Endodermal cell (in vitro differentiated cells): ENCODE measurements around the gene DGKH. TPM values are rescaled to one million over a fixed set of nuclear protein-coding genes. Genes with fewer than 3 reads are reported as not detected.

Source experiments
- DNase-seq: peaks from one replicate; pipeline ENCODE4 v3.0.0-alpha.2; 2017
- H3K27ac ChIP-seq: 2 replicates; pipeline ENCODE4 v1.5.1; 2013; ENCODE audit warnings: mild to moderate bottlenecking, low read depth, low read length, moderate library complexity
- H3K27me3 ChIP-seq: 2 replicates; pipeline ENCODE4 v1.6.1; 2013; ENCODE audit warnings: mild to moderate bottlenecking, low read length, moderate library complexity; ENCODE audit not compliant: insufficient read depth, control insufficient read depth, poor library complexity, severe bottlenecking
- H3K36me3 ChIP-seq: 2 replicates; pipeline ENCODE4 v1.7.0; 2013; ENCODE audit warnings: mild to moderate bottlenecking, low read length, moderate library complexity; ENCODE audit not compliant: control insufficient read depth, insufficient read depth
- H3K4me1 ChIP-seq: one replicate; pipeline ENCODE4 v1.7.0; 2013; ENCODE audit warnings: low read length; ENCODE audit not compliant: control insufficient read depth, insufficient read depth
- H3K4me3 ChIP-seq: 2 replicates; pipeline ENCODE4 v1.5.1; 2013; ENCODE audit warnings: mild to moderate bottlenecking, low read length, moderate library complexity
- H3K9ac ChIP-seq: 2 replicates; pipeline ENCODE4 v1.6.1; 2013; ENCODE audit warnings: mild to moderate bottlenecking, low read length, moderate library complexity; ENCODE audit not compliant: poor library complexity, severe bottlenecking; ENCODE audit errors: extremely low read depth
- H3K9me3 ChIP-seq: 2 replicates; pipeline ENCODE4 v1.6.1; 2013; ENCODE audit warnings: mild to moderate bottlenecking, low read length, moderate library complexity; ENCODE audit not compliant: control insufficient read depth
- H3K27ac Mint-ChIP-seq: 2 replicates; pipeline ENCODE4 v1.8.0; 2020; ENCODE audit warnings: mixed read lengths
- H3K27me3 Mint-ChIP-seq: 2 replicates; pipeline ENCODE4 v1.8.0; 2021; ENCODE audit warnings: mild to moderate bottlenecking, mixed read lengths; ENCODE audit not compliant: insufficient read depth
- H3K36me3 Mint-ChIP-seq: 2 replicates; pipeline ENCODE4 v1.8.0; 2020; ENCODE audit warnings: low read depth, mixed read lengths
- H3K4me1 Mint-ChIP-seq: 2 replicates; pipeline ENCODE4 v1.8.0; 2020; ENCODE audit warnings: mixed read lengths
- H3K4me3 Mint-ChIP-seq: 2 replicates; pipeline ENCODE4 v1.8.0; 2020; ENCODE audit warnings: mild to moderate bottlenecking, moderate library complexity, mixed read lengths
- H3K9me3 Mint-ChIP-seq: 2 replicates; pipeline ENCODE4 v1.8.0; 2020; ENCODE audit warnings: mild to moderate bottlenecking, mixed read lengths
- CTCF ChIP-seq: fragments of 200-600 bp; sonication (generic); conservative IDR thresholded peaks from 2 replicates; pipeline ENCODE4 v1.5.0; 2021; ENCODE audit warnings: antibody characterized with exemption, mild to moderate bottlenecking
- WGBS, 2 experiments: methylation state at CpG; one replicate each; pipeline versions ENCODE4 v1.1.5 to v1.1.7; 2013; ENCODE audit warnings: missing lambda C conversion rate in 2 of 2, mixed read lengths in 1 of 2; ENCODE audit not compliant: insufficient coverage in 1 of 2, insufficient read length in 1 of 2; 5-methylcytosine and 5-hydroxymethylcytosine counted together
- total RNA-seq, 2 donors: library from RNA; stranded (reverse); fragmentation: NEBNext Ultra II Directional in 1 of 2; extraction: Animal tissue kit (Norgen Biotek cat#: 25700) in 1 of 2; gene quantifications; 2 replicates in 1 of 2; 3 replicates in 1 of 2; pipeline ENCODE4 v1.2.1, GENCODE V29; 2021

The DGKH gene
- total RNA-seq, 2 donors from 2014 or later = 7.1 to 11.5 TPM

- Histone ChIP-seq H3K9ac (peak overlapping the region; percentile 4), H3K4me1 (no peaks in the 10 kb centered on the region), H3K27ac (no peak overlapping the region), H3K36me3 (no peaks in the 10 kb centered on the region), H3K4me3 (peak overlapping the region; percentile 85), H3K27me3 (peaks cover 29% of the 10 kb centered on the region), H3K9me3 (no peaks in the 10 kb centered on the region)
- Mint-ChIP-seq H3K4me3 (peak overlapping the region; percentile 63), H3K27me3 (peaks cover 61% of the 10 kb centered on the region), H3K9me3 (no peaks in the 10 kb centered on the region), H3K27ac (peak overlapping the region; percentile 13), H3K36me3 (no peaks in the 10 kb centered on the region), H3K4me1 (peaks cover 4% of the 10 kb centered on the region)
- TF ChIP-seq CTCF = no peak
- DNase-seq = peak; percentile 82
- 0 to 1% methylated on average over 26 to 50 of the region's 50 CpGs for WGBS, 2 experiments
Measured at GRCh38 chr13:42047561-42048341, 697 bp upstream of the DGKH start.

- Histone ChIP-seq H3K4me1 (no peaks in the 10 kb centered on the region), H3K27me3 (peaks cover 29% of the 10 kb centered on the region), H3K4me3 (peak overlapping the region; percentile 85), H3K9me3 (no peaks in the 10 kb centered on the region), H3K9ac (no peak overlapping the region), H3K27ac (peak overlapping the region; percentile 44), H3K36me3 (no peaks in the 10 kb centered on the region)
- Mint-ChIP-seq H3K9me3 (no peaks in the 10 kb centered on the region), H3K27ac (no peak overlapping the region), H3K4me1 (peaks cover 4% of the 10 kb centered on the region), H3K36me3 (no peaks in the 10 kb centered on the region), H3K27me3 (peaks cover 56% of the 10 kb centered on the region), H3K4me3 (peak overlapping the region; percentile 63)
- DNase-seq = peak; percentile 90
- TF ChIP-seq CTCF = peak; percentile 31
- WGBS, 2 experiments = 0 to 1% methylated on average over 14 to 77 of the region's 91 CpGs
Measured at GRCh38 chr13:42048684-42049453, 421 bp downstream of the DGKH start.

GRCh38 chr13:42049454-42049813, 986 bp downstream of the DGKH start:
- Mint-ChIP-seq H3K4me3 (peak overlapping the region; percentile 63), H3K27ac (no peak overlapping the region), H3K27me3 (peaks cover 50% of the 10 kb centered on the region), H3K4me1 (peaks cover 4% of the 10 kb centered on the region), H3K36me3 (no peaks in the 10 kb centered on the region), H3K9me3 (no peaks in the 10 kb centered on the region)
- Histone ChIP-seq H3K27ac (no peak overlapping the region), H3K9me3 (no peaks in the 10 kb centered on the region), H3K9ac (no peak overlapping the region), H3K4me1 (no peaks in the 10 kb centered on the region), H3K27me3 (peaks cover 29% of the 10 kb centered on the region), H3K36me3 (no peaks in the 10 kb centered on the region), H3K4me3 (peak overlapping the region; percentile 84)
- no peak for DNase-seq
- TF ChIP-seq CTCF = no peak
- 13 to 14% methylated on average over 6 to 10 of the region's 11 CpGs for WGBS, 2 experiments
